Ovary (tissue), 3 donors: ENCODE measurements around the gene CLDN4.
"Not testable (repeated sequence)": the region's sequence is repeated elsewhere in the genome, so short reads cannot be mapped to it uniquely, and the experiment has no call there.

ENCODE experiments used
- EP300 ChIP-seq: sonication (generic); formaldehyde crosslinking; IDR thresholded peaks from one replicate; pipeline ENCODE4 v1.6.1; 2017; ENCODE audit warnings: antibody characterized with exemption
- POLR2A ChIP-seq: fragments of 450-650 bp; IDR thresholded peaks from one replicate; pipeline ENCODE4 v1.6.1; 2017; ENCODE audit warnings: antibody characterized with exemption, mild to moderate bottlenecking, moderate library complexity
- TF ChIP-seq, protein P1 (sequence below), 3 donors: fragments of 450-650 bp in 2 of 3; fragments of 200-600 bp in 1 of 3; IDR thresholded peaks; one replicate each; pipeline versions ENCODE4 v1.5.1 to v1.8.0; 2016 to 2022; ENCODE audit warnings: antibody characterized with exemption in 3 of 3, mild to moderate bottlenecking in 1 of 3
- donor health status: DM: no; HTN: no; CAD: no.

DNA sequence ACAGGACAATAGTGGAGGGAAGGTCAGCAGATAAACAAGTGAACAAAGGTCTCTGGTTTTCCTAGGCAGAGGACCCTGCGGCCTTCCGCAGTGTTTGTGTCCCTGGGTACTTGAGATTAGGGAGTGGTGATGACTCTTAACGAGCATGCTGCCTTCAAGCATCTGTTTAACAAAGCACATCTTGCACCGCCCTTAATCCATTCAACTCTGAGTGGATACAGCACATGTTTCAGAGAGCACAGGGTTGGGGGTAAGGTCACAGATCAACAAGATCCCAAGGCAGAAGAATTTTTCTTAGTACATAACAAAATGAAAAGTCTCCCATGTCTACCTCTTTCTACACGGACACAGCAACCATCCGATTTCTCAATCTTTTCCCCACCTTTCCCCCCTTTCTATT, 34.1 kb upstream of the CLDN4 start:
- TF ChIP-seq, protein P1, sequence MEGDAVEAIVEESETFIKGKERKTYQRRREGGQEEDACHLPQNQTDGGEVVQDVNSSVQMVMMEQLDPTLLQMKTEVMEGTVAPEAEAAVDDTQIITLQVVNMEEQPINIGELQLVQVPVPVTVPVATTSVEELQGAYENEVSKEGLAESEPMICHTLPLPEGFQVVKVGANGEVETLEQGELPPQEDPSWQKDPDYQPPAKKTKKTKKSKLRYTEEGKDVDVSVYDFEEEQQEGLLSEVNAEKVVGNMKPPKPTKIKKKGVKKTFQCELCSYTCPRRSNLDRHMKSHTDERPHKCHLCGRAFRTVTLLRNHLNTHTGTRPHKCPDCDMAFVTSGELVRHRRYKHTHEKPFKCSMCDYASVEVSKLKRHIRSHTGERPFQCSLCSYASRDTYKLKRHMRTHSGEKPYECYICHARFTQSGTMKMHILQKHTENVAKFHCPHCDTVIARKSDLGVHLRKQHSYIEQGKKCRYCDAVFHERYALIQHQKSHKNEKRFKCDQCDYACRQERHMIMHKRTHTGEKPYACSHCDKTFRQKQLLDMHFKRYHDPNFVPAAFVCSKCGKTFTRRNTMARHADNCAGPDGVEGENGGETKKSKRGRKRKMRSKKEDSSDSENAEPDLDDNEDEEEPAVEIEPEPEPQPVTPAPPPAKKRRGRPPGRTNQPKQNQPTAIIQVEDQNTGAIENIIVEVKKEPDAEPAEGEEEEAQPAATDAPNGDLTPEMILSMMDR (IDR thresholded peaks at IDR 0.05) = not testable (repeated sequence)
- TF ChIP-seq POLR2A, EP300: not testable (repeated sequence)
